ENCODE data around the gene DYNC1I2. TPM values are rescaled to one million over a fixed set of nuclear protein-coding genes. Genes with fewer than 3 reads are reported as not detected.
"Not testable (repeated sequence)": the region's sequence is repeated elsewhere in the genome, so short reads cannot be mapped to it uniquely, and the experiment has no call there.

Gene DYNC1I2
- total RNA-seq, 1 experiment from 2014 or later = 67.1 TPM

GRCh38 chr2:171754254-171754939, 67.1 kb downstream of the DYNC1I2 start:
- Mint-ChIP-seq H3K4me1 (ENCODE audit: low read depth, unreplicated experiment) (no peaks in the 10 kb centered on the region), H3K4me3 (ENCODE audit: low read depth, unreplicated experiment) (no peak overlapping the region), H3K27ac (ENCODE audit: unreplicated experiment) (no peak overlapping the region), H3K27me3 (ENCODE audit: unreplicated experiment) (no peaks in the 10 kb centered on the region), H3K36me3 (ENCODE audit: insufficient read depth, unreplicated experiment) (peaks cover 4% of the 10 kb centered on the region), H3K9me3 (ENCODE audit: low read depth, unreplicated experiment) (no peaks in the 10 kb centered on the region)
- DNase-seq = no peak
- intact Hi-C loops (cut with micrococcal nuclease; ENCODE audit: unreplicated experiment) = no loop called here
- CTCF ChIA-PET = no interaction called here
- BruUV-seq (replicated peaks) = no TSS peak
- no peak for TF ChIP-seq CTCF (IDR thresholded peaks at IDR 0.05; ENCODE audit: unreplicated experiment)

GRCh38 chr2:171758762-171759161, 71.5 kb downstream of the DYNC1I2 start:
- H3K27ac Mint-ChIP-seq (ENCODE audit: unreplicated experiment); H3K4me3 Mint-ChIP-seq (ENCODE audit: low read depth, unreplicated experiment); H3K9me3 Mint-ChIP-seq (ENCODE audit: low read depth, unreplicated experiment); CTCF ChIA-PET; H3K27me3 Mint-ChIP-seq (ENCODE audit: unreplicated experiment); intact Hi-C loops (cut with micrococcal nuclease; ENCODE audit: unreplicated experiment); H3K4me1 Mint-ChIP-seq (ENCODE audit: low read depth, unreplicated experiment); DNase-seq; BruUV-seq (replicated peaks): not testable (repeated sequence)
- peaks cover 10% of the 10 kb centered on the region for H3K36me3 Mint-ChIP-seq (ENCODE audit: insufficient read depth, unreplicated experiment)

GRCh38 chr2:171761176-171761575, 73.9 kb downstream of the DYNC1I2 start:
- H3K4me1 Mint-ChIP-seq (ENCODE audit: low read depth, unreplicated experiment); BruUV-seq (replicated peaks); H3K9me3 Mint-ChIP-seq (ENCODE audit: low read depth, unreplicated experiment); H3K4me3 Mint-ChIP-seq (ENCODE audit: low read depth, unreplicated experiment); intact Hi-C loops (cut with micrococcal nuclease; ENCODE audit: unreplicated experiment); H3K27me3 Mint-ChIP-seq (ENCODE audit: unreplicated experiment); H3K27ac Mint-ChIP-seq (ENCODE audit: unreplicated experiment); DNase-seq: not testable (repeated sequence)
- peaks cover 10% of the 10 kb centered on the region for H3K36me3 Mint-ChIP-seq (ENCODE audit: insufficient read depth, unreplicated experiment)
- CTCF ChIA-PET = interaction anchor here (0.8 kb wide), 1 partner anchor 701 kb away, joined by 6 read pairs; no protein-coding TSS in a partner anchor

GRCh38 chr2:171762879-171763573, 75.8 kb downstream of the DYNC1I2 start:
- no peaks in the 10 kb centered on the region for H3K9me3 Mint-ChIP-seq (ENCODE audit: low read depth, unreplicated experiment)
- no peaks in the 10 kb centered on the region for H3K4me1 Mint-ChIP-seq (ENCODE audit: low read depth, unreplicated experiment)
- H3K4me3 Mint-ChIP-seq (ENCODE audit: low read depth, unreplicated experiment) = no peak overlapping the region
- no peak for TF ChIP-seq CTCF (IDR thresholded peaks at IDR 0.05; ENCODE audit: unreplicated experiment)
- no peak overlapping the region for H3K27ac Mint-ChIP-seq (ENCODE audit: unreplicated experiment)
- no peaks in the 10 kb centered on the region for H3K27me3 Mint-ChIP-seq (ENCODE audit: unreplicated experiment)
- no peak for DNase-seq
- CTCF ChIA-PET = no interaction called here
- peaks cover 10% of the 10 kb centered on the region for H3K36me3 Mint-ChIP-seq (ENCODE audit: insufficient read depth, unreplicated experiment)
- BruUV-seq (replicated peaks) = no TSS peak
- intact Hi-C loops (cut with micrococcal nuclease; ENCODE audit: unreplicated experiment) = no loop called here

GRCh38 chr2:171763602-171764001, 76.3 kb downstream of the DYNC1I2 start:
- Mint-ChIP-seq H3K27me3 (ENCODE audit: unreplicated experiment) (no peaks in the 10 kb centered on the region), H3K27ac (ENCODE audit: unreplicated experiment) (no peak overlapping the region), H3K36me3 (ENCODE audit: insufficient read depth, unreplicated experiment) (peaks cover 10% of the 10 kb centered on the region), H3K9me3 (ENCODE audit: low read depth, unreplicated experiment) (no peaks in the 10 kb centered on the region), H3K4me1 (ENCODE audit: low read depth, unreplicated experiment) (no peaks in the 10 kb centered on the region), H3K4me3 (ENCODE audit: low read depth, unreplicated experiment) (no peak overlapping the region)
- DNase-seq = no peak
- intact Hi-C loops (cut with micrococcal nuclease; ENCODE audit: unreplicated experiment) = no loop called here
- CTCF ChIA-PET = no interaction called here
- no peak for TF ChIP-seq CTCF (IDR thresholded peaks at IDR 0.05; ENCODE audit: unreplicated experiment)
- BruUV-seq (replicated peaks) = no TSS peak
